GM12878 (cell line): ENCODE results near the gene TNXB. TPM values are rescaled to one million over a fixed set of nuclear protein-coding genes. Genes with fewer than 3 reads are reported as not detected.
A peak's percentile ranks its signal among the peaks of the same experiment; 100 is the strongest.

Experiments used
- BCL11A ChIP-seq: IDR thresholded peaks from 2 replicates; pipeline ENCODE4 v1.6.1; 2011; ENCODE audit warnings: low read depth, low read length
- CREB1 ChIP-seq: IDR thresholded peaks from 2 replicates; pipeline ENCODE4 v1.6.1; 2012; ENCODE audit warnings: low read depth, mild to moderate bottlenecking, inconsistent platforms
- CREM ChIP-seq: IDR thresholded peaks from 2 replicates; pipeline ENCODE4 v1.6.1; 2014; ENCODE audit warnings: antibody characterized with exemption, low read depth
- HCFC1 ChIP-seq: fragments of 150-350 bp; IDR thresholded peaks from 2 replicates; pipeline ENCODE4 v1.6.1; 2014; ENCODE audit warnings: low read length
- IRF3 ChIP-seq: fragments of 450-650 bp; IDR thresholded peaks from 2 replicates; pipeline ENCODE4 v1.6.1; 2014; ENCODE audit warnings: mild to moderate bottlenecking
- JUND ChIP-seq: IDR thresholded peaks from 2 replicates; pipeline ENCODE4 v1.6.1; 2012; ENCODE audit warnings: low read depth, mild to moderate bottlenecking, low read length, improper control_type of control experiment, moderate library complexity
- KDM1A ChIP-seq: fragments of 200-600 bp; sonication (generic); IDR thresholded peaks from 2 replicates; pipeline ENCODE4 v1.6.1; 2016; ENCODE audit warnings: borderline replicate concordance
- LARP7 ChIP-seq: fragments of 450-650 bp; IDR thresholded peaks from 2 replicates; pipeline ENCODE4 v1.6.1; 2017; ENCODE audit warnings: mild to moderate bottlenecking
- MAX ChIP-seq: IDR thresholded peaks from 2 replicates; pipeline ENCODE4 v1.6.1; 2012; ENCODE audit warnings: low read depth, low read length, improper control_type of control experiment
- MEF2A ChIP-seq: IDR thresholded peaks from 2 replicates; pipeline ENCODE4 v1.6.1; 2011; ENCODE audit warnings: low read depth, mild to moderate bottlenecking, low read length, moderate library complexity; ENCODE audit not compliant: insufficient read depth
- MYC ChIP-seq: IDR thresholded peaks from 2 replicates; pipeline ENCODE4 v1.6.1; 2011; ENCODE audit warnings: mild to moderate bottlenecking, low read length, moderate library complexity, inconsistent platforms; ENCODE audit not compliant: insufficient read depth, insufficient replicate concordance, insufficient read length, severe bottlenecking
- NR2C1 ChIP-seq: fragments of 450-650 bp; IDR thresholded peaks from 2 replicates; pipeline ENCODE4 v1.6.1; 2017; ENCODE audit warnings: antibody characterized with exemption, mild to moderate bottlenecking, moderate library complexity
- NRF1 ChIP-seq: conservative IDR thresholded peaks from 2 replicates; pipeline ENCODE4 v1.6.1; 2011; ENCODE audit warnings: mild to moderate bottlenecking, low read depth, low read length, improper control_type of control experiment
- PKNOX1 ChIP-seq: fragments of 450-650 bp; IDR thresholded peaks from 2 replicates; pipeline ENCODE4 v1.6.1; 2016; ENCODE audit warnings: mild to moderate bottlenecking
- RAD51 ChIP-seq: fragments of 450-650 bp; IDR thresholded peaks from 2 replicates; pipeline ENCODE4 v1.6.1; 2016; ENCODE audit warnings: moderate library complexity, mild to moderate bottlenecking, inconsistent platforms
- RCOR1 ChIP-seq: conservative IDR thresholded peaks from 2 replicates; pipeline ENCODE4 v1.6.1; 2012; ENCODE audit warnings: low read depth, low read length, improper control_type of control experiment
- RELB ChIP-seq: fragments of 450-650 bp; IDR thresholded peaks from 2 replicates; pipeline ENCODE4 v1.6.1; 2017; ENCODE audit warnings: low read depth, mild to moderate bottlenecking, moderate library complexity
- SIN3A ChIP-seq: IDR thresholded peaks from 2 replicates; pipeline ENCODE4 v1.6.1; 2012; ENCODE audit warnings: low read depth, low read length, improper control_type of control experiment
- SPI1 ChIP-seq: IDR thresholded peaks from 2 replicates; pipeline ENCODE4 v1.6.1; 2011; ENCODE audit warnings: low read depth, mild to moderate bottlenecking, low read length, moderate library complexity, borderline replicate concordance; ENCODE audit not compliant: insufficient read depth
- TARDBP ChIP-seq: IDR thresholded peaks from 2 replicates; pipeline ENCODE4 v1.6.1; 2016; ENCODE audit warnings: borderline replicate concordance
- ZBTB40 ChIP-seq: fragments of 450-650 bp; IDR thresholded peaks from 2 replicates; pipeline ENCODE4 v1.6.1; 2016; ENCODE audit warnings: mild to moderate bottlenecking, moderate library complexity, borderline replicate concordance
- ZNF274 ChIP-seq: IDR thresholded peaks from one replicate; pipeline ENCODE4 v1.8.0; 2011; ENCODE audit not compliant: insufficient read length, insufficient read depth
- polyA plus RNA-seq, 11 experiments: library from polyadenylated mRNA; depleted of rRNA in 4 of 11; unstranded in 6 of 11; stranded (reverse) in 5 of 11; fragments of >200 nt; fragmentation: Nextera tagmentation in 4 of 11; fragmentation: Illumina TruSeq in 1 of 11; extraction: Ambion mirVana in 4 of 11; extraction: Trizol in 1 of 11; gene quantifications; 1 replicate in 1 of 11; 2 replicates in 10 of 11; pipeline versions ENCODE4 v1.2.1 to v1.2.3, GENCODE V29; 2011 to 2016; ENCODE audit warnings: inconsistent platforms in 2 of 11, missing spikeins in 2 of 11, low read depth in 1 of 11
- total RNA-seq, 4 experiments: library from RNA; depleted of rRNA in 3 of 4; stranded (reverse); fragments of >200 nt in 3 of 4; fragmentation: Illumina TruSeq in 1 of 4; extraction: Trizol in 1 of 4; gene quantifications; 2 replicates each; pipeline versions ENCODE4 v1.2.1 to v1.2.3, GENCODE V29; 2013 to 2021

TNXB gene
- total and polyA plus RNA-seq, 10 of the 15 experiments (the other 5 are each of a cell fraction or from before 2014, with no cell fraction given) = 0.03 to 2.5 (median 0.68) TPM; not detected in 2

GRCh38 chr6:32127717-32128592, 18.8 kb upstream of the TNXB start, which contains the start of gene ATF6B (continued):
- TF ChIP-seq SIN3A = peak; percentile 83
- peak; percentile 55 for TF ChIP-seq PKNOX1
- TF ChIP-seq CREM = peak; percentile 58
- TF ChIP-seq TARDBP = no peak
- TF ChIP-seq LARP7 = peak; percentile 40; the same call in 1 of the 2 replicates
- TF ChIP-seq IRF3 = peak; percentile 66; the same call in 1 of the 2 replicates
- TF ChIP-seq RCOR1 = no peak
- 0 out of 2 replicates have a peak, but pooled peaks have one; percentile 36 for TF ChIP-seq MAX
- TF ChIP-seq CREB1 = peak; percentile 78
- TF ChIP-seq ZNF274 = no peak
- TF ChIP-seq NRF1 = peak; percentile 76
- no peak for TF ChIP-seq KDM1A
- no peak for TF ChIP-seq MYC
- TF ChIP-seq NR2C1 = peak; percentile 72; the same call in 1 of the 2 replicates
- TF ChIP-seq ZBTB40 = peak; percentile 60; the same call in 1 of the 2 replicates
- no peak for TF ChIP-seq JUND
- peak; percentile 76 for TF ChIP-seq HCFC1
- peak; percentile 34; the same call in 1 of the 2 replicates for TF ChIP-seq SPI1
- peak; percentile 93 for TF ChIP-seq RAD51
- TF ChIP-seq RELB = peak; percentile 89
- TF ChIP-seq MEF2A = no peak
- no peak for TF ChIP-seq BCL11A
